ENCODE data around the gene INO80.

INO80 gene

DNA sequence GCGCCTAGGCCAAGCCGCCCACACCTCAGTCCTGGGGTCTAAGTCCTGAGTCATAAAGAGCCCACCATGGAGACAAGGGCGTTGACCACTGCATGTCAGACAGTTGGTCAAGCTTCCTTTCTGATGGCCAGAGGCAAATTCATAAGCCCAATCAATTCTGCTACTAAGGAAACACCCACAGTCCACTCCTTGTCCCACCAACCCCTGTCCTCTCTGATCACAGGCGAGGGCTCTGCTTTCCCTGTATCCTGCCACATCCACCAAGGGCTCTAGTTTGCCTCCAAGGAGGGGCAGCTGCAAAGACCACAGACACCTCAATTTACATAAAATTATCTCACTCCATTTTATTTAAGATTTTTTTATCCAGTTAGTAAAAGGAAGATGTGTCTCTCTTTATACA lies 137.5 kb downstream of the INO80 start:
- no peak overlapping the region for H3K4me3 ChIP-seq (ENCODE audit: low read depth, low read length)

DNA sequence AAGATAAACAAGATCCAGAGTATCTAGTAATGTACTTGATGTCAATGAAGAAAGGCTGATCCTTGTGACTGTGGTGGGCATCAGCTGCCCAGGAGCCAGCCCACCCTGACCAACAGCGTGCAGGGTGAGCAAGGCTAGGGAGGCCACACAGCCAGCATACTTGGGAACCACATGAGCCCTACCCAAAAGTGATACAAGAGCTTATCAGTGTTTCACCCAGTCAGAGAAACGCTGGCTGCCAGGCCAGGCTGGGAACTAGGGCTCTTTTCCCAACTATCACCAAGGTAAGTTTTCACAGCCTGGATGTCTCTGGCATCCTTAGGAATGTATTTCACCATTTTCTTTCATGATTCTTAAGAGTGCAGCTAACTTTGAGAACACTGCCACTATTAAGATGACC lies 137.9 kb downstream of the INO80 start:
- H3K4me3 ChIP-seq (ENCODE audit: low read depth, low read length) = no peak overlapping the region
- TF ChIP-seq, protein P1, sequence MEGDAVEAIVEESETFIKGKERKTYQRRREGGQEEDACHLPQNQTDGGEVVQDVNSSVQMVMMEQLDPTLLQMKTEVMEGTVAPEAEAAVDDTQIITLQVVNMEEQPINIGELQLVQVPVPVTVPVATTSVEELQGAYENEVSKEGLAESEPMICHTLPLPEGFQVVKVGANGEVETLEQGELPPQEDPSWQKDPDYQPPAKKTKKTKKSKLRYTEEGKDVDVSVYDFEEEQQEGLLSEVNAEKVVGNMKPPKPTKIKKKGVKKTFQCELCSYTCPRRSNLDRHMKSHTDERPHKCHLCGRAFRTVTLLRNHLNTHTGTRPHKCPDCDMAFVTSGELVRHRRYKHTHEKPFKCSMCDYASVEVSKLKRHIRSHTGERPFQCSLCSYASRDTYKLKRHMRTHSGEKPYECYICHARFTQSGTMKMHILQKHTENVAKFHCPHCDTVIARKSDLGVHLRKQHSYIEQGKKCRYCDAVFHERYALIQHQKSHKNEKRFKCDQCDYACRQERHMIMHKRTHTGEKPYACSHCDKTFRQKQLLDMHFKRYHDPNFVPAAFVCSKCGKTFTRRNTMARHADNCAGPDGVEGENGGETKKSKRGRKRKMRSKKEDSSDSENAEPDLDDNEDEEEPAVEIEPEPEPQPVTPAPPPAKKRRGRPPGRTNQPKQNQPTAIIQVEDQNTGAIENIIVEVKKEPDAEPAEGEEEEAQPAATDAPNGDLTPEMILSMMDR (IDR thresholded peaks at IDR 0.05; ENCODE audit: low read depth, low read length) = no peak

More for the DNA sequence above, 137.5 kb downstream of the INO80 start:
- TF ChIP-seq, protein P1 (IDR thresholded peaks at IDR 0.05; ENCODE audit: low read depth, low read length) = no peak

DNA sequence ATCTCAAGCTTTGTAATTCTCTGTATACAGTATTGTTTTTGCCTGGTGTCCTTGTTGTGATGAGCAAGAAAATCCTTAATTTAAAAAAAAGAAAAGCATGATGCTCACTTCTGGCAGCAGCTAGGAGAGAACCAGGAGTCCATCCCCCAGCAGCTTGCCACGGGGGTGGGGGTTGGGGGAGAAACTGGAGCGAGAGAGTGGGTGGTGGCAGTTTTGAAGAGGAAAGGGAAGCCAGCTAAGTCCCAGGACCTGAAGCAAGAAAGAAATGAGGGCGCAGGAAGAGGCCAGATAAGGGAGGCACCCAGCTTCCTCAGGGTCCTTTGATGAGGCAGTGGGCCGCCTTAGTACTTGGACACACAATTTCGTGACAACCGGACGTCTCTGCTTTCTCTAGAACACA lies 139.3 kb downstream of the INO80 start:
- H3K4me3 ChIP-seq (ENCODE audit: low read depth, low read length) = no peak overlapping the region

DNA sequence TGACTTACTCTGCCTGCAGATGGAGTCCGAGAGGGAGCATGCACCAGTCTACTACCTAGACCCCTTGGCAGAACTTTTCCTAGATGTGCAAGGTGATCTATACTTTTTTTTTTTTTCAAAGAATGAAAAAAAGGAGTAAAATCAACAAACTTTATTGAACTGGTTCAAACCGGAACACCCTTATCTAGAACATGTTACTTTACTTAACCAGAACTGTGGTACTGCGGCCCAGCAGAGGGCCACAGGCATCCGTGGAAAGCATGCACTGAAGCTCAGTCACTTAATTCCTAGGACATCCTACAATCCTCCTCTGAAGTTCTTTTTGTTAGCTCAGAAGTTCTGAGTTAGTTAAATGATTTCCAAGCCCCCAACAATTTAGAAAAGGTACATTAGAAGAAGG lies 141.2 kb downstream of the INO80 start:
- TF ChIP-seq, protein P1 (IDR thresholded peaks at IDR 0.05; ENCODE audit: low read depth, low read length) = no peak
- H3K4me3 ChIP-seq (ENCODE audit: low read depth, low read length) = no peak overlapping the region

More for the DNA sequence above, 139.3 kb downstream of the INO80 start:
- TF ChIP-seq, protein P1 (IDR thresholded peaks at IDR 0.05; ENCODE audit: low read depth, low read length) = no peak

DNA sequence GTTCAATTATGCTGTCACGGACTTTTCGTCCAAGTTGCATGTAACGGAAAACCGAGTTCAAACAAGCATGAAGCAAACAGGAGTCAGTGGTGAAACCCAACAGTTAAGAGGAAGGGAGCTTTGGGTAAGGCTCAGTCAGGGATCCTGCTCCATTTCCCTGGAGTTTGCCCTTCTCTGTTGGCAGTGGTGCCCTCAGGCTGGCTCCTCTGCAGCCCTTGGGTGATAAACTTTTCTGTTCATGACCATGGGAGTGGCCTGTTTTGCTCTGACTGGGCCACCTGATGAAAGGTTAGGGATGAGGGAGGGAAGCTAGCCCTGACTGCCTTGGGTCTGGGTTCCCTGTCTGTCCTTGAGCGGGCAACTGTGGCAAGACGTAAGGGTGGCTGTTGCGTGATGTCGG lies 146.7 kb downstream of the INO80 start:
- TF ChIP-seq, protein P1 (IDR thresholded peaks at IDR 0.05; ENCODE audit: low read depth, low read length) = no peak
- H3K4me3 ChIP-seq (ENCODE audit: low read depth, low read length) = no peak overlapping the region

DNA sequence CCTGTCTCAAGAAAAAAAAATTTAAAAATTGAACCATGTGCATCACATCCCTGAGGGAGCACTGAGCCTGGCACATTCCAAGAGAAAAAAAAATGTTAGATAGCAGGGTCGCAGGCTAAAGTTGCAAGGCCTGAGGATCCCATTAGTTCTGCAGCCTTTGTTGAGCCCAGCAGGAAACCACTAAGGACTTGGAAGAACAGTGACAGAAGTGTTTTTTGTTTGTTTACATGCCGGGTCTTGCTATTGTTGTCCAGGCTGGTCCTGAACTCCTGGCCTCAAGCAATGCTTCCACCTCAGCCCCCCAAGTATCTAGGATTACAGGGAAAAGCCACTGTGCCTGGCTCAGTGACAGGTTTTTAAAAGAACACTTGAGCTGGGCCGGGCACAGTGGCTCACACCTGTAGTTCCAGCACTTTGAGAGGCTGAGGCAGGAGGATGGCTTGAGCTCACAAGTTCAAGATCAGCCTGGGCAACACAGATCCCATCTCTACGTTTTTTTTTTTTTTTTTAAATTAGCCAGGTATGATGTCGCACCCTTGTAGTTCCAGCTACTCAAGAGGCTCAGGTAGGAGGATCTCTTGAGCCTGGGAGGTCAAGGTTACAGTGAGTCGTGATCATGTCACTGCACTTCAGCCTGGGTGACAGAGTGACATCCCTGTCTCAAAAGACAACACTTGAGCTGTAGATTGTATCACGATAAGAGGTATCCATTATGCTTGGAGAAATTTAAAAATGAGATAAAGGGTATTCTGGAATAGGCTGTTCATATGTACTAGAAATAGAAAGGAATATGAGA lies 147.6 kb downstream of the INO80 start:
- TF ChIP-seq, protein P1 (IDR thresholded peaks at IDR 0.05; ENCODE audit: low read depth, low read length) = no peak
- H3K4me3 ChIP-seq (ENCODE audit: low read depth, low read length) = no peak overlapping the region

DNA sequence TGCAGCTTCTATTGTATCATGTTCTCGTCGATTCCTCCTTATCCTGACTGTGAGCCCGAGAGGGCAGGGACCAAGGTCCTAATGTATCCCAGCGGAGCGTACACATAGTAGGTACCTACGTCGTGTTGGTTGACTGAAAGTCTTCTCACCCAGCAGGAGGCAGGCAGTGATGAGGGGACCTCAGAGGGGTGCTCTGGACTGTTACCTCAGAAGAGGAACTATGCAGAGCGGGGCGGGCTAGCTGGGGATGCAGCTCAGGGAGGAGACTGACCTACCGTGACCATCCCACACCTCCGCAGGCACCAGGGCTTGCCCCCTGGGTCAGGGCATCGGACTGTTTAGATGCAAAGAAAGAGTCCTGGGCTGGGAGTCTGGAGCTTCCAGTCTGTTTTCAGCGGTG lies 151.4 kb downstream of the INO80 start:
- no peak overlapping the region for H3K4me3 ChIP-seq (ENCODE audit: low read depth, low read length)
- TF ChIP-seq, protein P1 (IDR thresholded peaks at IDR 0.05; ENCODE audit: low read depth, low read length) = no peak

Data from WI38 (cell line).